NAMALWA (cell line): ENCODE measurements around the gene RHCG.

Source experiments
- DNase-seq: peaks from one replicate; pipeline ENCODE4 v3.0.0-alpha.2; 2015; ENCODE audit warnings: low spot score

The RHCG gene

DNA sequence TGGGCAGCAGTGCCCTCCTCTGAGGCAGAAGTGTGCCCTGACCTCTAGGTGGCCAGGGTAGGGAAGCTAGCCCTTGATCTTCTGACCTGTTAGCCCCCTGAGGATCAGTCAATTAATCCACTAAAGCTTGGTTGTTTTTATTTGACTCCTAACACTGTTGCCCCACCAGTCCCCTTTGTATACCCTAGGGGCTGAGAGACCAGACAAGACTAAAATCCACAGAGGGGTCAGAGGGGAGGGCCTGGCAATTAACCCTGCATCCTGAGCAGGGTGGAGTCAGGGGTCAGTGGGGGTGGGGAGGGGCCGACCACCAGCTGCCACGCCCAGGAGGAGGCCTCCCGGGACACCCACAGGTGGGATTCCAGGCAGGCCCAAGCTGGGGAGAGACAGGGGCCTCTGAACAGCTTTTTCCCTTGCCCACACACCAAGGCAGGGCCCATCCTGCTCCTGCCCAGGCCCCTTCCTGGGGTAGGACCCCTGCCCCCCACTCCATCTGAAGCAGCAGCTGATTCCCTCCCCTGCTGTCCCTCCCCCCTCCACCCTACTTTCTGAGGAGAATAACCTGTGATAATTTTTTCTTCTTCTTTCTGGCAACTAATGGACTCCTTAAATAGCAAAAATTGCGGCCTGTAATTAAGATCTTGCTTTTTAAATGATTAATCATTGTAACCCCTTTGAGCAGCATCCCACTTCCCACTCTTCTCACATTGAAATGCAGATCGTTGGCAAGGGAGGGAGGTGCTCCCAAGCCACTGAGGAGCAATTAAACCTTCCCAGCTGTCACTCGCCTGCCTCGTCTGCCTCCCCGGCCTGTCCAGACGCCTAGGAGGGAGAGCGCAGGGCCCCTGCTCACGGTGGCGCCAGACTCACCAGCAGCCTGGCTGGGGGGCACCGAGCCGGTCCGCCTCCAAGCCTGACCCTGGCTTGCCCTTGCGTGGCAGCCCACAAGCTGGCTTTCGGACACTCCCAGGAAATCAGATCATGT lies 51.9 kb downstream of the RHCG start:
- DNase-seq: no peak

DNA sequence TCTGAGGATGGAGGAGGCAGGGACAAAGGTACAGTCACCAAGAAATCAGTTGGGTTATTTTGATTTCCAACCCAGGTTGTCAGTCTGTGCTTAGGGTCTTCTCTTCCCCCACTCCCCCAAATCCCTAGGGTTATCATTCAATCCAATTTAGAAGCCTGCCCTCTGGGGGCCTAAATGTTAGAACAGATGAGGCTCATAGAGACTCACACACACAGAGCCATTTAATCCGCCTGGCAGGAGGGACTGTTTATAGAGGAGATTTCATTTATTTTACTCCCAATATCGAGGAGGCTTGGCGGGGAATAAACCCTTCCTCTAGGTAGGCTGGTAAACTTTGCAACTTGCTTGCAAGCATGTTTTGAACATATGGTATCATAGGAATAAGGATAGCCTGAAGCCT lies 52.8 kb downstream of the RHCG start:
- no peak for DNase-seq

DNA sequence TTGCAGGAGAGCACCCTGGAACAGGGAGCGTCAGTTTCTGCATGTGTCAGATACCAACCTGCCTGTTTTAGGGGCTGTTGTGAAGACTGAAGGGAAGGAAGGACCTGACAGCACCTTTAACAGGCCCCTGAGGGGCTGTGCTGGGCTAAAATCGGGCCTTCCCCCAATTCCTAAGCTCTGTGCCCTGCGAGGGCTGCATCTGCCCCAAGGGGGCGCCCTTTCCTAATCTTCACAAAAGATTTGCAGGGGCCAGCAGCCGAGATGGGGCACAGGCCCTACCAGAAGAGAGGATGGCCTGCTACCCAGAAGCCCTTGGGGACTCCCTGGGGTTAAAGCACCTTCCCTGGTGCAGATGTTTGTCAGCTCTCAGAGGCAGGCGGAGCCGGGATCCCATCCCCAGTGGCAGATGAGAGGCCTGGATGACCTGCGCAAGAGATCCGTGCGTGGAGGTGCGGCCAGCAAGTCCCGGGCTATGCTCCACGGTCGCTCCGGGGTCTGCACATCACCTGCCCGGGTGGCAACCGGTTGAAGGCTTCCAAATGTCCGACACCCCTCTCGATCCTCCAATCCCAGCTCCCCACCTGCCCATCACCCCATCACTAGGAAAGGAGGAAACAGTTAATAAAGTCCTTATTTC lies 53.6 kb downstream of the RHCG start:
- DNase-seq: peak; percentile 76

DNA sequence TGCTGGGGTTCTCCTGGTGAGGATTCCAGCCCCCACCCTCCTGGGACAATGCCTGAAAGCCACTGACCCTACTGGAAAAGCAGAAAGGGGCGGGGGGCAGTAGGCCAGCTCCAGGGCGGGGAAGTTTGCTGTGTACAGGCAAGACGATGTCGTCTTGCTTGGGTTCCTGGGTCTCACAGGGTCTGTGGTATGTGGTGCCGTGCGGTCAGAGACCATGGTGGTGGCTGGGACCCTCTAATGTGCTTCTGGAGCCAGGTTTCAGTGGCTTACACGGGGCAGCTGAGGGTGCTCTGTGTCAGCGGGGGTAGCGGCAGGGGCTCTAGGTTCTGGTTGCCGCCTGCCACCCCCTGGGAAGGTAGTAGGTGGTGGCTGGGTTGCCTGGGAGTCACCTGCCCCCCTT lies 54.2 kb downstream of the RHCG start:
- no peak for DNase-seq

DNA sequence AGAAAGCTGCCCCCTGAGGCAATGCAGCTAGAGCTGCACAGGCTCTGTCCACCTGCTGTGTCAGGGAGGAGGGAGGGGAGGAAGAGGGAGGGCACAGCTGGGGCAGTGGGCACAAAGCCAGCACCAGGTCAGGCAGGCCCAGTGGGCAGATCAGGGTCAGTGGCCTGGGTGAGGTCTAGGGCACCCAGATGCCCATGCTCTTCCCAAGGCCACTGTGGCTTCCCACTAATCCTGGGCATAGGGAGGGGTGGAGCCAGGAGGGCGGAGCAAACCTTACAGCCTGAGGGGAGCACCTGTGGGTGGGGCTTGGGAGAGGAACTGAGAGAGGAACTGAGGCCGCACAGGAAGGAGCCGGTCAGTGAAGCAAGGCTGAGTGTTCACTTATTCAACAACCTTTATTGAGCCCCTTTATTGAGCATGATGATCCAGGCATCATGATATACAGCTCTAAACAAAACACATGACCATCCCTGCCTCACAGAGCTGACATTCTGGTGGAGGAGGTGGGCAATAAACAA lies 55.0 kb downstream of the RHCG start:
- DNase-seq: peak; percentile 88

DNA sequence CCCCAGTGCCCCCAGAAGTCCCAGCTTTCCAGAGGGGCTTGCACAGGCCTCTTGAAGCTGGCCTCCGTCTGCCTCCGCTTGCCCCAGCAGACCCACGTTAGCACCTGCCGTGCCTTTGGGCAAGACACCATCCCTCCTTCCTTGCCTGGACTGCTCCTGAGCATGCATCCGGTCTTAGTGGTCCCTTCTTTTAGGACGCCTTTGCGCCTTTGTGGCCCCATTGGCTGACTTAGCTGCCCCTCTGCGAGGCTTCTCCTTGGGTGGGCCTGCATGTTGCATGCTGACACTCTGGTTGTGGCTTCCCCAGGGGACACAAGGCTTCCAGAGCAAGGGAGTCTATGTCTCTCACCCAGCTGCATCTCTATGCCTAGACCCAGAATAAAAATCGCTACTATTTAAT lies 56.6 kb downstream of the RHCG start:
- DNase-seq: no peak

DNA sequence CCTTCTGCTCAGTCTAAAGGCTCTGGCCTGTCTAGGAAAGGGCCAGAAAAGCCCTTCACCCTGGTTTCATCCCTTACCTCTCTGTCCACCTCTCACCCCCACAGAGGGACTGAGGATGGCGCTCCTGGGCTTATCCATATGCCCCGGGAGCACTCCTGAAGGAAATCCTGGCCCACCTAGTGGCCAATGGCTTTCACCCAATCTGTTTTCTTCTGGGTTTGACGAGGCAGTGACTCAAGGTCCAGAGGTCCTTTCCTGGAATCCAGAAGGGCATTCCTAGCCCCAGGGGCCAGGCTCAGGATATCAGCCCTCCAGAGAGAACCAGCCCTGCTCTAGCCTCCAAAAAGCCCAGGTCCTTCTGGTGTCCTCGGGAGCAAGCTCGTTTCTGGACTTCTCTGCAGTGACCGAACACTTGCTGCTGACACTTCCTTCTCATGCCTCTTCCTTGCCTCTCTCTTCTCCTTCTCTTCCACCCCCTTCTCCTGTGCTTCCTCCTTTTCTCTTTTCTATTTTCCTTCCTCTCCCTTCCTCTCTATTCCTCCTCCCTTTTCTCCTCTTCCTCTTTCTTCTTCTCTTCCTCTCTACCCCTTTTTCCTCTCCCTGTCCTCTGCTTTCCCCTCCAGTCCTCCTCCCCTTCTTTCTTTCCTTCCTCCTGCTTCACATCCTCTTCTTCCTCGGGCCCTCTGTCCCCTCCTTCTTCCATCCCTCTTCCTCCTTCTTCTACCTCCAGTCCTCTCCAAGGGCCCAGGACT lies 59.6 kb downstream of the RHCG start:
- DNase-seq: no peak

DNA sequence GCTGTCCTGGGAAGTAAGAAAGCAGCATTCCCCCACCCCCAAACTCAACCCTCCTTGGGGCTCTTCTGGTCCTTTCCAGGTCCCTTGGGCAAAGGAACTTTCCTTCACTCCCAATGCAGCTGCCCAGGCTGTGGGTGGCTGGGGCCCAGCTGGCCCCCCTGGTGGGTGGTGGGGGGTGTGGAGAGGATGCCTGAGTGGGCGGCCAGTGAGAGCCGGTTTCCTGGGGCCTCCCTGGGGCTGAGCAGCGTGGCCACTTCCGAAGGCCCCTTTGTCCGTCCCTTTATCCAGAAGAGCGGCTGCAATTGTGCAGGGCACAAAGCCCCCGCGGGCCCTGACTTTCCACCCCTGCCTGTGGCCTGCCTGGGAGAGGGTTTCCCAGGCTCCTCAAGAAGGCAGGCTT lies 61.0 kb downstream of the RHCG start:
- no peak for DNase-seq

DNA sequence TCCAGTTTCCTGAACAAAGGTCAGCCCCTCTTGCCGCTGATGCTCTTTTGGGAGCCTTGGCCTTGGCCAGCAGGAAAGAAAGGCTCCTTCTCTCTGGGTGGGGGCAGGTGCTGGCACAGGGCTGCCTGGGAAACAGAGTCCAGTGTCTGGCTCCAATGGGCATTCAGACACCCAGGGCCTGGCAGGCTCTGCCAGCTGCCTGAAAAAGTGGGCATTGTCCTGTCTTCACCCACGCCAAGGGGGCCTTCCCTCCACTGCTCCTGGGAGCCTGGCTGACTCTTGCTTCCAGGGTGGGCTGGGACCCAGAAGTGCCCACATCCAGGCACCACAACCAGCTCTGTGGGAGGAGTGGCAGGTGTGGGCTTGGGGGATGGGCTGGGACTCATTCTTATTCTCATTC lies 62.7 kb downstream of the RHCG start:
- no peak for DNase-seq

DNA sequence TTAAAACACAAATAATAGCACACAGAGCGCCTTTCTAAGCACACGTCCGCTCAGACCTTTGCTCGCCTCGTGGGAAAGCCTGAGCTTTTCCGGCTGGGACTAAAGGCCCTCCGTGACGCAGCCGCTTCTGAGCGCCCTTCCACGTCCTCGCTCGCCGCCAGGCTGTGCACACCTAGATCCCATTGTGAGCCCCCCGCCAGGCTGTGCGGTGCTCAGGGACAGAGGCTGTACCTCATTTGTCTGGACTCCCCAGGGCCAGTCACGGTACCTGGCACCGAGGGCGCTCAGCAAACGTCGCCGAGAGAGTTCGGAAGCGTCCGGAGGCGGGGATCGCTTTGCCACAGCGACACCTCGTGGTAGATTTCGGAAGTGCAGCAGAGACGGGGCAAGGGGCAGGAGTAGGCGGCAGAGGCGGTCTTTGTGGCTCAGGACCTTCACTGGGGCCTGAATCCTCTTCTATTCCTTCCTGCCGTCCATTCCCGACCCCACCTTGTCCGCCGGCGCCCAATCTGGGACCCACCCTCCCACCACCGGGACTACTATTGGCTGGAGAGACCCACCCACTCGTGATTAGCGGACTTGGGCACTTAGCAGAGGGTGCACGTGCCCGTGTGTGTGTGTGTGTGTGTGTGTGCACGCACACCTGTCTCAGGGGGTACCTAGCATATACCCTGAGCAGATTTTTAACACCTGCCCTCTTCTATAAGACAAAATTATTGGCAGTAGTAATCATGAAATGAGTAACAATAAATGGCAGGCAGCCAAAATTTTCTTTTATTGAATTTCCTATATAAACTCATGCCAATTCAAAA lies 65.6 kb downstream of the RHCG start:
- DNase-seq: peak; percentile 84

DNA sequence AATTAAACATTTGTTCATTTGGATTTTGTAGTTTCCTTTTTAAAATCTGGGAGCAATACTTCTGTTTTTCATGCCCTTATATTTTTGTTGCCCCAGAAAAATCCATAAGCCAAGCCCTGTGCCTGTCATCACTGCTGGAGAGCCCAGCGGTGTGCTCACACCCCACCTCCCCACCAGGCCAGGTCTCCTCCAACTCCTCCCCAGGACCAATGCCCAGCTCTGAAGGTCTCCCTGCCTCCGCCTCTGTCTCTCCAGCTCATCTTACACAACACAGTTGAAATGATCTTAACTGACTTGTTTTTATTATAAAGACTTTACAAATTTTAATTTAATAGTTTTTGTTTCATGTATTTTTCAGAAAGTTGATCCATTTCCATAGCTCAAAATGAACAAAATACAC lies 66.4 kb downstream of the RHCG start:
- no peak for DNase-seq

DNA sequence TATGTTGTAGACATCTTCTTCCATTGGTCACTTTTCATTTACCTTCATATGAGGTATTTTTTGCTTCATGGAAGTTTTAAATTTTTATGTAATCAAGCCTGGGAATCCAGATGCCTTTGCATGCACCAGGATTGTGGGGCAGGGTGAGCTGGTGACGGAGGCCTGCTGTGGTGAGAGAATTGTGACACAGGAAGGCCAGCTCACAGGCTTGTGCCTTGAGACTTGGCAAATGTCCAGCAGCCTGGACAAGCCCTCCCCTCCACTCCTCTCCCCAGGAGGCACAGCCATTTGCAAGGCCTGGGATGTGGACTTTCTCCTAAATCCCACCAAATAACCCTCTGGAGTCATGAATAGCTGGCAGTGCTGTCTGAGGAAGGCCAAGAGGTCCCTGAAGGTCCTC lies 67.4 kb downstream of the RHCG start:
- DNase-seq: no peak

DNA sequence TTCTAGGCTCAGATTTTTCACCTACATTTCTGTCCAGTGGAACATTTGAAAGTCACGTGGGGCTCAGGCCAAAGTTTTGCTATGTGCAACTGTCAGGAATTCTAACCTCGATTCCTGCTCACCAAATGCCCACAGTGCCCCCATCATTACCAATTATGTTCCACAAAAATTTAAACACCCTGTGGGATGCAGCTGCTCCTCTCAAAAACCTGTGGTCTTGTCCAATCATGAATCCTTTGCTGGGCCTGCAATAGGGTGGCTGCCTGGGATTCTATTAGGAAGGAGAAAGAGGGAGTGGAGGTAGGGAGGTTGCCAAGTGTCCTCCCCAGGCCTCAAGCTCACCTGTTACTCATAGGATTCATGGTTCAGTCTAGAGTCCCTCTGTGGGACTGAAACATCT lies 68.1 kb downstream of the RHCG start:
- DNase-seq: no peak

DNA sequence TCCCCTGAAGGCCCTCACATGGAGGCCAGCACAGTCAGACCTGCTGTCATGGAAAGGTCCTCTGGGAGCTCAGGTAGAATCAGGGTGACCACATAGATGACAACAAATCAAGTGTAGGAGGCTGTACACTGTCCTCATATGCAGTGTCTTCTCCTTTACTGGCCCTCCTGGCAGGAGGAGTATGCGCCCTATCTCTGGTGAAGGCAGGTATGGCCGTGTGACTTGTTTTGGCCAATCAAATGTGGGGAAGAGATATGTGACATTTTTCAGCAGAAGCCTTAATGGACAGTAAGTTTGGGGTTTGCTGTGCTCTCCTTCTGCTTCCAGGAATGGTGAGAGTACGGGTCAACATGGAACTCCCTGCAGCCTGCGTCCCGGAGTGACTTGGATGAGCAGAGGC lies 69.9 kb downstream of the RHCG start:
- no peak for DNase-seq

DNA sequence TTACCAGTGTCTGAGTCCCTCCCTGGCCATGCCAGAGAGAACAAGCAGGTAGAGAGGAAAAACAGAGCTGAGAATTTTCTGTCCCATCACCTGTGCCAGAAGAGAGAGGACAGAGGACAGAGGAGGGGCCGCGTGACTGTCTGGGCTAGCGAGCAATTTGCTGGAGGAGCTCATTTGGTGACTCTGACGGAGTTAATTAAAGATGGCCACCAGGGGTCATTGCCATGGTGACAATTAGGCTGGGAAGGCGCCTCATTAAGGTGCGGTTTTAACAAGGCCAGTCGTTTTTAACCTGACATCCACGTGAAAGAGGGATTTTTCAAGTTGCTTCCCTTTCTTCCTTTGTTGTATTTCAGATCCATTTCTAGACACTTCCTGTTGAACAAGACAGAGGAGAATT lies 72.4 kb downstream of the RHCG start:
- no peak for DNase-seq
